ENCODE data around the gene PROCA1. TPM values are rescaled to one million over a fixed set of nuclear protein-coding genes. Genes with fewer than 3 reads are reported as not detected.

PROCA1 gene, protein sequence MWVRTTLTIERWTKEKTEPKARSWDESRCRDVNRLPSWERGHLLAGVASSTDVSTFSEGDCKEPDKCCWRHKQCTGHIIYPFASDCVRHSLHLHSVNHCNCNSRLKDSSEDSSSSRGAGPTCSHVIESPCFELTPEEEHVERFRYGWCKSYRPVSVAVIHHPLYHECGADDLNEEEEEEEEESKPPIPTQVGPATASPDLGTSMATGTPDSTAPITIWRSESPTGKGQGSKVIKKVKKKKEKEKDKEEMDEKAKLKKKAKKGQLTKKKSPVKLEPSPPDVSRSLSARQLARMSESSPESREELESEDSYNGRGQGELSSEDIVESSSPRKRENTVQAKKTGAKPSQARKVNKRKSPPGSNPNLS
- 0.95 TPM for polyA plus RNA-seq (2013, experiment 1 of 2; ENCODE audit: insufficient read length)
- polyA plus RNA-seq (2013, experiment 2 of 2; ENCODE audit: insufficient read length): 1.3 TPM

DNA sequence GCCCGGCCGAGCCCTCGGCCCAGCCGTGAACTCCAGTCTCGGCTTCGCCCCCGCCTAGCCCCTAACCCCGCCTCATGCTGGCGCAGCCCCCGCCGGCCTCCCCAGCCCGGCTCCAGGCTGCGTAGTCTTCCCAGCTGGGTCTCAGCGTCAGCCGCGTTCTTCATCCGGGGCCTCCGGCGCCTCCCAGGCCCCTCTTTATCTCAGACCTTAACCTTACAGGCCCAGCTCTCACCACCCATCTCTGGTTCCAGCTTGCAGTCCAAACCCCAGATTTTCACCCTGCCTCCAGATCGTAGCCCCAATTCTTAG lies at the start of gene PROCA1:
Gene PROCA1, minus strand, starts transcription at position 166 of the 309 bp plus-strand sequence. CDS start 228 bp downstream, outside the sequence.
- no peak for DNase-seq

DNA sequence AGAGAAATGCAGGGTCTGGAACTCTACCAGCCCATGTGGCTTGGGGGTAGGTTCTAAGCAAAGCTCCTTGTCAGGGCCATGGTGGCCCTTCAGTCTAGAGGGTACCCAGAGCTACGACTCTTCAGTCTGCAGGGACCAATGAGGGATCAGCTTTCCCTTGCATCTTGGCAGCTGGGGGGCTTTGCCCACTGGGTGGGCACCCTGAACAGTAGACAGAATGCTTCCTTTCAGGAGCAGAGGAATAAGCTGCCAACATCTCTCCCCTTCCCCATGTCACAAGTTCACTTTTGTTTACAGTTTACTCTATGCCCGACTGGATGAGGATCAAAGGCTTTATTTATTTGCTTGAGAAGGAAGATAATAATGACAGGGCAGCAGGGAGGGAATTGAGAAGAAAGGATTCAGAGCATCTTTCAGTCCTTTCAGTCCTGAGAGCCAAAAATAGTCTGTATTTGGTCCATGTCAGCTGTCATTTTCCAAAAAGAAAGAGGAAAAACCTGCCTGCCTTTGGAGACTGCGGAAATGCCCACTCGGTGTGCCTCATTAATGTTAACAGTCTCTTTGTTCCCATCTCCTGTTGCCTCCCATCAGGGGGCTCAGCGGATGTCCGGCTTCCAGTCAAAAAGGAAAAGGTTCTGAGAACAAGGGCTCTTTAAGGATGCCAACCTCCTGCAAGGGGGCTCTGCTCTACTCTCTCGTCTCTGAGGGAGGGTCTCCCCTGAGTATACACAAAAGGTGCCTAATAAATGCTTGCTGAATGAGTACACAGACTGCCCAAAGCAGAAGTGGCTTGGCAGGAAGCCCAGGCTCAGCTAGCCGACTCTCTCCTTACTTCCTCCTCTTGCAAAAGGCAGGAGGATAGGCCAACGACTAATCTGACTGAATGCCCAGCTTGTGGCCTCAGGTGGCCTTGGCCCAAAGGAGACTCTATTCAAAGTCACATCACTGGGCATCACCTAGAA lies 49.2 kb upstream of the PROCA1 start:
- DNase-seq: peak; percentile 27

DNA sequence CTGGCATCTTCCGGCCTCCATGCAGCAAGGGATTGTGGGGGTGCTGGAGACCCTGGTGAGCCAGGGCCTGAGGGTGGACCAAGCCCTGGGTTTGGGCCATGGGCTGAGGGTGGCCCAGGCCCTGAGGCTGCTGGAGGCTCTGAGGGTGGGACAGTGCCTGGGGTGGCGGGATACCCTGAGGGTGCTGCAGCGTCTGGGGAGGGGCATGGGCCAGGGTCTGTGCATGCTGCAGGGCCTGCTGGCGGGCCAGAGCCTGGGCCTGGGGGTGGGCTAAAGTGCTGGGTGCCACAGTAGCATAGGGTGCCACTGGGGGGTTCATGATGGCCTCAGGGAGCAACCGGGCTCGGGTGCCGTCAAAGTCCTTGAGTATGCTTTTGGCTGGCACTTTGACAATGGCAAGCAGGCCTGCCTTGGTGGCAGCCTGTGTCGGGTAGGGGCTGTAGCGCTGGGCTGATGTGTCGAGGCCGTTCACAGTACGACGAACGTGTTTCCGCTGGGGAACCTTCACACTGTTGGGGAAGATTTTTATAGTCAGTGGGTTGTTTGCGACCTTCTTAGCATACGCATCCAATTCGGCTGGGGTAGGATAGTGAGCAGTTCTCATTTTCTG lies 47.7 kb upstream of the PROCA1 start:
- DNase-seq: no peak

DNA sequence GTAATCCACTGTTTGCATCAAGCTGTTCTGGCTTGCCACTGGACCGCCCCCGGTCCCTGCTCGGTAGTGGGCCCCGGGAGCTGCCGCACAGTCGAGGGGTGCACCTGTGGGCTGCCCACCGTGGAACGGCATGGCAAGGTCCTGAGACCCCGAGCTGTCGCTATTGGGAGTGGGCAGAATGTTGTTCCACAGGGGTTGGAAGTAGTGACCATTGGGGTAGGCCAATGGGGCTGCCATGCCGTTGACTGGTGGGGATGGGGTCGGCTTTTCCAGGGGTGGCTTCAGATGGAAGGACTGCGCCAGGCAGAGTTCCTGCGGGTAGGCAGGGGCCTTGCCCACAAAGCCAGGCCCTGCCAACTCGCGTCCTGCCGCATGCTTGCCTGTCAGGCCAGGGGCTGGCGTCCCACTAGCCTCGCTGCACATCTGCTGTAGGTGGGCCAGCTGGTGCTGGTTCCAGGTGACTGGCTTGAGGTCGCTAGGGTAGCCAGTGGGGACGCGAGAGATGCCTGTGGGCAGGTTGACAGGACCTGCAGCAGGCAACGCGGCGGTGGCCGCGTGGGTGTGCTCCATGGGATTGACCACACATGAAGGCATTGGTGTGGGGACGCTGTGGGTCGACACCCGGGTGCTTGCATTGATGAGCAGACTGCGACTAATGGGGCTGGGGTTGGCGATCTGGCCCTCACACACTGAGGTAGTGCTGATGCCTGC lies 46.9 kb upstream of the PROCA1 start:
- no peak for DNase-seq

DNA sequence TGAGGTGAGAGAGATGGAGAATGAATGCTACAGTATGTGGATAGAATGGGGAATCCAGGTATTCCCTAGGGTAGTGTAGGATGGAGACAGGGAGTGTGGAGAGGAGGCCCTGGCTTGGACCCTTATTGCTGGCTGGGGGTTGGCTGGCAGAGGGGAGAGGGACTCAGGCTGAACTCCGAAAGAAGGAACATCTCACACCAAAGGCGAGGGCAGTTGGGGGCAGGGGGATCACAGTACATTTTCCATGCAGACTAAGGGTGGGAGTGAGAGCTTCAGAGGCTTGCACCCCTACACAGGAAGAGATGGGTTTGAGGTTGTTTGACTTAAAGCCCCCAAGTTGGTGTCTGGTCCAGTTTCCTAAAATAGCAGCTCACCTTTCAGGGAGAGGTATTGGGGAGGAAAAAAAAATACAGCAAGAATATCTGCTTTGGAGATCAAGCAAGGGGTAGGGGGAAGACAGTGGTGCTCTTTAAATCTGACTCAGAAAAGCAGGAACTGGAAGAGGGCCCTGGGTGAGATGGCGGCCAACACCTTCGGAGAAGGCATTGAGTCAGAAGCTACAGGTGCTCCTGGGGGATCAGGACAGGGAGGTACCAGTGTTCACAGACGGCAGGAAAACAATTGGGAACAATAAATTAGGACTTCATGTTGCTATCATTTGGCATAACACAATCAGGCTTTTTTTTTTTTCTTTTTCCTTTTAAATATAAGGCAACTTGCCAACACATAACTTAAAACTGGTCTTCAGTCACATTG lies 44.5 kb upstream of the PROCA1 start:
- DNase-seq: no peak

DNA sequence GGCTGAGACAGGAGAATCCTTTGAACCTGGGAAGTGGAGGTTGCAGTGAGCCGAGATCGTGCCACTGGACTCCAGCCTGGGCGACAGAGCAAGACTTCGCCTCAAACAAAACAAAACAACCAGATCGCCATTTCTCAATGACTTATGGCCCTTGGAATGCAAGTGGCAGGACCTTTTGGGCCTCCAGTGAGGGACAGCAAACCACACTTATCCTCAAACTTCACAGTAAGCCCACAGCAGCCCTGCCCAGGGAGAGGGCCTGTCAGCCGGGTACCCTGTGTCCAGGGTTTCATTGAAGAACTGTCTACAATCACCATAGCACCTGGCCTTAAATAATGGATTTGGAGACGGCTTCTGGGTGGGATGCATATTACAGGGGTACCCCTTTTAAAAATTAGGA lies 43.8 kb upstream of the PROCA1 start:
- DNase-seq: no peak

DNA sequence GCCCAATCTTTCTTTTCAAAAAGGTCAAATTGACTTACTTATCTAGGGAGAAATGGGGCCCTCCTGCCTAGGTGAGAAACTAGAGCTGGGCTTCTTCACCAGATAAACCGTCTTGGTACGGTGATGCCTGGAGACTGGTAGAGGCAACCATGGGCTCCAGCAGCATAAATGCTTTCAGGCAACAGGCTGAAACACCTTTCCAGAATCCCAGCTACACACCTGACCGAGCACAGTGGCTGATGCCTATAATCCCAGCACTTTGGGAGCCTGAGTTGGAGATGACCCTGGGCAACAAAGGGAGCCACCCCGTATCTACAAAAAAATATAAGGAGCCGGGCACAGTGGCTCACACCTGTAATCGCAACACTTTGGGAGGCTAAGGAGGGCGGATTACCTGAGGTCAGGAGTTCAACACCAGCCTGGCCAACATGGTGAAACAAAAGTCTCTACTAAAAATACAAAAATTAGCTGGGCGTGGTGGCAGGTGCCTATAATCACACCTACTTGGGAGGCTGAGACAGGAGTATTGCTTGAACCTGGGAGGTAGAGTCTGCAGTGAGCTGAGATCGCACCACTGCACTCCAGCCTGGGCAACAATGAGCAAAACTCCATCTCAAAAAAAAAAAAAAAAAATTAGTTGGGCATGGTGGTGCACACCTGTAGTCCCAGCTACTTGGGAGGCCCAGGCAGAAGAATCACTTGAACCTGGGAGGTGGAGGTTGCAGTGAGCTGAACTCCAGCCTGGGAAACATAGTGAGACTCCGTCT lies 40.1 kb upstream of the PROCA1 start:
- no peak for DNase-seq

DNA sequence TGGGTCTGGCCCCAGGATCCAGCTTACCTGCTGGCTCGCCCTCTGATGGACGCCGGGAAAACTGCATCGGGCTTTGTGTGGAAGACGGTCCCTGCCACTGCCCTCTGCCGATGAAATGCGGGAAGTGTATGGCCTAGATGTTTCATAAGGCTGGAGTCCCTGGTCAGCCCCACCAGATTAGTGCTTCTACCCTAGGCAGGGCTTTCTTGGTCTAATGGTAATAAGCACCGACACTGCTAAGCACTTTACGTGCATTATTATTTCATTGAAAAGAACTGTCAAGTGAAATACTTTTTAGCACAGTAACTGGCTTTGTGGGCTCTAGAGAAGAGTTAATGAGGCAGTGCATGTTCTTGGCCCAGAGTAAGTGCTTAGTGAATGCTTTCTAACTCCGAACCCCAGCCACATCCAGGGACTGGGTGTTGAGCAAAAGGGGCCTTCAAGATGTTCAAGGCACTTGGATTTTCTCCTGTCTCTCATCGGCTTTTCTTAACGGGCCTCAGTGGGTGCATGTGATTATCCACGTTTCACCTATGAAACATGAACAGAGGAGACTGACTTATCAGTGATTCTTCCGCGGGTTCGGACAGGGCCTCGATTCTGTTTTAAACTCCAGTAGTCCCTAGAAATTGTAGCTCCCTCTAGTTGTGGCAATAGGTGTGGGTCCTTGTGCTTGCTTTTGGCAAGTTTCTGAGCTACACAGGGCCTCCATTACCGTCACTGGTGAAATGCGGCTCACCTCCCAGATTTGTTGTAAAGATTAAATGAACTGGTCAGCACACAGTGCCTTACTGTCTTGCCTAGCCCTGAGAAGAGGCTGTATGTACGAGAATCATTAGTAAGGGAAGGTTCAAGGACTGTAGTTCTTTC lies 38.7 kb upstream of the PROCA1 start:
- peak; percentile 90 for DNase-seq

DNA sequence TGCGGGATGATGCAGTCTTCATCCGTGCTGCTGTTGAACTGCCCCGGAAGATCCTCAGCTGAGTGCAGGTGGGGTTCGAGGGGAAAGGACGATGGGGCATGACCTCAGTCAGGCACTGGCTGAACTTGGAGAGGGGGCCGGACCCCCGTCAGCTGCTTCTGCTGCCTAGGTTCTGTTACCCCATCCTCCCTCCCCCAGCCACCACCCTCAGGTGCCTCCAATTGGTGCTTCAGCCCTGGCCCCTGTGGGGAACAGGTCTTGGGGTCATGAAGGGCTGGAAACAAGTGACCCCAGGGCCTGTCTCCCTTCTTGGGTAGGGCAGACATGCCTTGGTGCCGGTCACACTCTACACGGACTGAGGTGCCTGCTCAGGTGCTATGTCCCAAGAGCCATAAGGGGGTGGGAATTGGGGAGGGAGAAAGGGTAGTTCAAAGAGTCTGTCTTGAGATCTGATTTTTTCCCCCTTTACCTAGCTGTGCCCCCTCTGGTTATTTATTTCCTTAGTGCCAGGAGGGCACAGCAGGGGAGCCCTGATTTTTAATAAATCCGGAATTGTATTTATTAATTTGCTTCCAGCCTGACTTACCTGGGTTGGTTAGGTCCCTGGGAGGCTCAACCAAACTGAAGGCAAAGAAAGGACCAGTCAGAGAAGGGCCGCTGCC lies 38.0 kb upstream of the PROCA1 start:
- DNase-seq: no peak

DNA sequence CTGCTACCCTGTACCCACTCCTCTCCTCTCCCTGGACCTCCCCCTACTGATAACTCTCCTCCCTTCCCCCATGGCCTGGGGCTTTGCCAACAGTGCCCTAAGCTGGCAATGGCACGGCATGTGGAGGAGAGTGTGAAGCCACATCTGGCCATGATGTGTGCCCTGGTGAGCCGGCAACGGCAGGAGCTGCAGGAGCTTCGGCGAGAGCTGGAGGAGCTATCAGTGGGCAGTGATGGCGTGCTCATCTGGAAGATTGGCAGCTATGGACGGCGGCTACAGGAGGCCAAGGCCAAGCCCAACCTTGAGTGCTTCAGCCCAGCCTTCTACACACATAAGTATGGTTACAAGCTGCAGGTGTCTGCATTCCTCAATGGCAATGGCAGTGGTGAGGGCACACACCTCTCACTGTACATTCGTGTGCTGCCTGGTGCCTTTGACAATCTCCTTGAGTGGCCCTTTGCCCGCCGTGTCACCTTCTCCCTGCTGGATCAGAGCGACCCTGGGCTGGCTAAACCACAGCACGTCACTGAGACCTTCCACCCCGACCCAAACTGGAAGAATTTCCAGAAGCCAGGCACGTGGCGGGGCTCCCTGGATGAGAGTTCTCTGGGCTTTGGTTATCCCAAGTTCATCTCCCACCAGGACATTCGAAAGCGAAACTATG lies 37.3 kb upstream of the PROCA1 start:
- no peak for DNase-seq

DNA sequence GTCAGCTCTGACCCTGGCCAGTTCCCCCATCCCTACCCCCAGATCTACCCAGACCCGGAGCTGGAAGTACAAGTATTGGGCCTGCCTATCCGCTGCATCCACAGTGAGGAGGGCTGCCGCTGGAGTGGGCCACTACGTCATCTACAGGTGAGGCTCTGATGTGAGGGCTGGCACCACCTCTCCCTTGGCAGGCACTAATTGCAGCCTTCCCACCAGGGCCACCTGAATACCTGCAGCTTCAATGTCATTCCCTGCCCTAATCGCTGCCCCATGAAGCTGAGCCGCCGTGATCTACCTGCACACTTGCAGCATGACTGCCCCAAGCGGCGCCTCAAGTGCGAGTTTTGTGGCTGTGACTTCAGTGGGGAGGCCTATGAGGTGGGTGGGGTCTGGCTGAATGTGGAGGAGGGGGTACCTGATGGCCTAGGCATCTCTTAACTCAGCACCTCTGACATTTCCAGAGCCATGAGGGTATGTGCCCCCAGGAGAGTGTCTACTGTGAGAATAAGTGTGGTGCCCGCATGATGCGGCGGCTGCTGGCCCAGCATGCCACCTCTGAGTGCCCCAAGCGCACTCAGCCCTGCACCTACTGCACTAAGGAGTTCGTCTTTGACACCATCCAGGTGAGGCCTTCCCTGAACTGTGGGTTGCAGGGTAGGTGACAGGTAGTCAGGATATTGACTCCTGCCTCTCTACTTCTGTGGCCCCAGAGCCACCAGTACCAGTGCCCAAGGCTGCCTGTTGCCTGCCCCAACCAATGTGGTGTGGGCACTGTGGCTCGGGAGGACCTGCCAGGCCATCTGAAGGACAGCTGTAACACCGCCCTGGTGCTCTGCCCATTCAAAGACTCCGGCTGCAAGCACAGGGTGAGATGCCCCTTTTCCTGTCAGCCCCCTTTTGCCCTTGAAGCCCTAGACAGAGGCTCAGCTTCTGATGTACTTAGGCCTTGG lies 36.4 kb upstream of the PROCA1 start:
- DNase-seq: no peak

DNA sequence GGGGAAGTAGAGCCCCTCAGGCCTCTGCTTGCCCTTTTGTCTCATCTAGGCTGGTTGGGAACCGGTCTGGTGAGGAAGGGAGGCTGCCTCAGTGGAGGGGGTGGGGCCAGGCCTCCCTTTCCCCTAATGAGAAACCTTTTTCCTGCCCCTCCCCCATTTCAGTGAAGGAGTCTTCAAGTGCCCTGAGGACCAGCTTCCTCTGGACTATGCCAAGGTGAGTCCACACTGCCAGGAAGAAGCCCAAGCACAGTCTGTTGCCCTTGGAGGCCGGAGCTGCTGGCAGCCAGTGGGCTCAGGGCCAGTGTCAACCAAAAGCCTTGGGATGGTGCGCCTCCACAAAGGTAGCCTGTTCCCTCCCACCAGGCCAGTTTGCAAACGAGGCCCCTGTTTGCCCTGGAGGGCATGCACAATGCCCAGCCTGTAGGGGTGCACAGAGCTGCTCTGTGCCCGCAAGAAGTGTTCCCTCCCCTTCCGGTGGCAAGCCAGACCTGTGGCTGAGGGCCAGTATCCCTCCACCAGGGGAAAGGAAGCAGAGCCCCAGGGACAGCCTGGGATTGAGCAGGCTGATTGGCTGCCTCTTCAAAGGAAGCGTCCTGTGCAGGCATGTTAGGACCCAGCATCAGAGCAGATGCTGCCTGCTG lies 35.5 kb upstream of the PROCA1 start:
- DNase-seq: no peak

DNA sequence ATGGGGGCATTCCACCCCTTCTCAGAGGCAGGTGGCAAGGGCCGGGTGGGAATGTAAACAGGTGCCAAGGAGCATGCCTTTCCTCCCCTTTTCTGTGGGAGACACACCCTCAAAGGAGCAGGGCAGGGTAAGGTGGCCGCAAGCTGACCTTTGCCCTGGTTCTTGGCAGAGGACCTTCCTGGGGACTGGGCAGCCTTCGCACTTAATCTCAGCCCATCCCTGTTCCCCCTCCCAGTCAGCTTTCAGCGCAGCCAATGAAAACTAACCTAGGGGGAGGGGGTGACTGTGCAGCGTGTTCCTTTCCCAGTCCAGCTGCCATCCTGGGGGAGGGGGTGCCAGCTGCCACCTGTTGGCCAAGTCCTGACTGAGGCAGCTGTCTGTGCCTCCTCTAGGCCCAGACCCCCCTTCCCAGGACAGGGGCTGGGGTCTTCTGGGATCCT lies 34.9 kb upstream of the PROCA1 start:
- no peak for DNase-seq

DNA sequence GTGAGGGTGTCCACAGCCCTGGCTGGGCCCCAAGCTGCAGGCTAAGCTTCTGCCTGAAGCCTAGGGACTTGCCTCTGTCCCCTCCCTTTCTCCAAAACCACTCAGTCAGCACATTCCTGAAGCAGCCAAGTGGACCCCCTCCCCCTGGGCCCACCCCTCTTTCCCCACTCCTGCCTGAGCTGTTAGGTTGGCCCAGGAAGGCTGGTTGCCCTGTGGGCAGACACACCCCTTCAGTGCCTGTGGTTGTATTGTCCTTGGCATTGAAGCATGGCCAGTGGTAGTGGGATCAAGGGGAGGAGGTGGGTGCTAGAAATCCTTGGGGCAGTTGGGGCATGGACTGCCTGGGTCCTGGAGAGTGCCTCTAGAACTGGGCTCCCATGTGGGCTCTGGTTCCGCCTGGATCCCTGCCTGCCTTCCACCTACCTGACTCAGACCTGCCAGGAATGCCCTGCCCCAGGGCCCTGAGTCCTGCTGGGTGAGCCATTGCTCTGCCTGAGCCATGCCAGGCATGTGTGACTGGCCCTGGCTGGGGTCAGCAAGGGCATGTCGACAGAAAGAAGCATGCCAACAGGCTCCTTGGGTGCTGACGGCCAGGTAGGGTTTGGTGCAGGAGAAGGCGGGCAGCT lies 34.2 kb upstream of the PROCA1 start:
- no peak for DNase-seq

DNA sequence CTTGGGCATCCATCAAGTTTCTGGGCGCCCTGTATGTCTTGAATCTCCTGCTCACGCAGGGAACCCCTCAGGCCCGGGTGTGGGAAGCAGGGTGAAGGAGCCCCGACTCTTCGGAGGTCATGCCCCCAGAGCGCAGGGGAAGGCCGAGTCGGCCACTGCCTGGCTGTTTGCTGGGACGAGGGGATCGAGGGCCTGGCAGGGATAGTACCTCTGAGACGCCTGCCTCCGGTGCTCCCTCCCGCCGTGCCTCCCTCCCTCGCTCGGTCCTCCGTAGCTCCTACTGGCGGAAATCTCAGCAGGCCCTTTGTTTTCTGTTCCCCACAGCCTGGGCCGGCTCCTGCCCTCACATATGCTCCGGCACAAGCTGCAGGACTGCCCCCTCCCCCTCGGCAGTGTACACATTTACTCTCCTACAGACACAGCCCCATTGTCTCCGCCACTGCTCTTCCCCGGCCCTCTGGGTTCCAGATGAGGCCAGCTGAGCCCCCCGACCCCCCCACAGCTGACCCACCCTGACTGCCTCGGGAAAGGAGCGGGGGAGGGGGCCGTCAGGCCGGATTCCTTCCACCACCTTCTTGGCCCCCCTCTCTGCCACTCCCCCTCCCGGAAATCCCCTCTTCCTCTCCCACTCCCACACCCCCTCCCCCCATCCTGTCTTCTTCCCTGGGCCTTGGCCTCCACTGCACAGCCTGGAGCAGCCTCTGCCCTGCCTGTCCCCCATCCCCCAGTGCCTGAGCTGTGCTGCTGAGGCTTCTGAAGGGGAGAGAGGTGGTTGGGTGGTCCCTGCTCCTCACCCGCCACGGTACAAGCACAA lies 33.5 kb upstream of the PROCA1 start:
- DNase-seq: peak; percentile 54
